NCI-H2029 treated with DMSO at 0.1 percent for 48 hours (cell line): Measurements from ENCODE around the gene EHMT1.
"Not testable (repeated sequence)": the region's sequence is repeated elsewhere in the genome, so short reads cannot be mapped to it uniquely, and the experiment has no call there.

ENCODE experiments used
- DNase-seq: peaks from one replicate; lab custom pipeline; 2025; lab: John Stamatoyannopoulos, UW

EHMT1 gene

DNA sequence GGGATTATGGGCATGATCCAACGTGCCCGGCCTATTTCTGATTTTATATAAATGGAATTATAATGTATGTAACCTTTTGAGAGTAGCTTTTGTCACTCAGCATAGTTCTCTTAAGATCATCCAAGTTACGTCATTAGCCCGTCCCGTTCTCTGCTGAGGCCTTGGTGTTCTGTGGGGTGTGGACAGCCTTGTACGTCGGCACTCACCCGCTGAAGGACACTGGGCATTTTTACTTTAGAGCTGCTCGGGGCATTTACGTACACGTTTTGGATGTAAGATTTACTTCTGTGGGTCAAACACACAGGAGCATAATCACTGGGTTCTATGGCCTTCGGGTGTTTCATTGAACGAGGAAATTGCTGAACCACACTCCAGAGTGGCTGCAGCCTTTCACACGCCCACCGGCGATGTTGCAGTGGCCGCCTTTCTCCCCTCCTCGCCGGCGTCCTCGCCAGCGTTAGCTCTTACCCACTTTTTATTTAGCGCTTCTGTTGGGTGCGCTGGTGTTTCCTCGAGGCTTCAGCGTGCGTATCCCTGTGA, 101.8 kb downstream of the EHMT1 start:
- DNase-seq = no peak

GRCh38 chr9:137721479-137721878, 102.7 kb downstream of the EHMT1 start:
- DNase-seq = no peak

DNA sequence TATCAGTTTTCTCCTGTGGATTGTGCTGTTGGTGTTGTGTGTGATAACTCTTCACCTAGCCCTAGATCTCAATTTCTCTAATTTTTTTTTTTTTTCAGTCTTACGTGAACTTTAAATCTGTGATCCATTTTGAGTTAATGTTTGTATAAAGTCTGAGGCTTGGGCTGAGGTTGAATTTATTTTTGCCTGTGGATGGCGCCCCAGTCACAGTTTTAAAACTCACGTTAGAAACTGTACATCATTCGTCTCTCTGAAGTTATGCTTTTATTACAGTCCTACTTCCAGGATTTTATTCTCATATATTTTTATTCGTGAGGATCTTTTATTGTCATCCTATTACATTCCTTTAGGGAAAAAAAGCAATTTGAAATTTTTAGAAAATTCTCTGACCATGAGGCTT, 103.1 kb downstream of the EHMT1 start:
- DNase-seq = no peak

DNA sequence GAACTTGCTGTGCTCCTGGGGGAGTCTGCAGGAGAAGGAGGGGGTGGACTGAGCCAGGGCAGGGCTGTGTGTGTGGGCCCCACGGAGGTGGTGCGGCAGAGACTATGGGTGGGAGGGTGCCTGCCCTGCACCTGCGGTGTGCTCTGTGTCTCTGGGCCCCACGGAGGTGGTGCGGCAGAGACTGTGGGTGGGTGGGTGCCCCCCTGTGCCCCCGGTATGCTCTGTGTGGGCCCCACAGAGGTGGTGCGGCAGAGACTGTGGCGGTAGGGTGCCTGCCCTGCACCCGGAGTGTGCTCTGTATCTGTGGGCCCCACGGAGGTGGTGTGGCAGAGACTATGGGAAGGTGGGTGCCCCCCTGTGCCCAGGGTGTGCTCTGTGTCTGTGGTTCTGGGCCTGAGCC, 103.7 kb downstream of the EHMT1 start:
- no peak for DNase-seq

DNA sequence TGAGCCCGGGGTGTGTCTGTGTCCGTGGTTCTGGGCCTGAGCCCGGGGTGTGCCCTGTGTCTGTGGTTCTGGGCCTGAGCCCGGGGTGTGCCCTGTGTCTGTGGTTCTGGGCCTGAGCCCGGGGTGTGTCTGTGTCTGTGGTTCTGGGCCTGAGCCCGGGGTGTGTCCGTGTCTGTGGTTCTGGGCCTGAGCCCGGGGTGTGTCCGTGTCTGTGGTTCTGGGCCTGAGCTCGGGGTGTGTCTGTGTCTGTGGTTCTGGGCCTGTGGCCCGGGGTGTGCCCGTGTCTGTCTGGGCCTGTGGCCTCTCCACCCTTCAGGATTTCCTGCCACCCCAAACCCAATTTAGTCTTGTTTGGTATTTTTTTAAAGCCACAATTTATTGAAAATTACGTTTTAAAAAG, 104.6 kb downstream of the EHMT1 start:
- DNase-seq = not testable (repeated sequence)

DNA sequence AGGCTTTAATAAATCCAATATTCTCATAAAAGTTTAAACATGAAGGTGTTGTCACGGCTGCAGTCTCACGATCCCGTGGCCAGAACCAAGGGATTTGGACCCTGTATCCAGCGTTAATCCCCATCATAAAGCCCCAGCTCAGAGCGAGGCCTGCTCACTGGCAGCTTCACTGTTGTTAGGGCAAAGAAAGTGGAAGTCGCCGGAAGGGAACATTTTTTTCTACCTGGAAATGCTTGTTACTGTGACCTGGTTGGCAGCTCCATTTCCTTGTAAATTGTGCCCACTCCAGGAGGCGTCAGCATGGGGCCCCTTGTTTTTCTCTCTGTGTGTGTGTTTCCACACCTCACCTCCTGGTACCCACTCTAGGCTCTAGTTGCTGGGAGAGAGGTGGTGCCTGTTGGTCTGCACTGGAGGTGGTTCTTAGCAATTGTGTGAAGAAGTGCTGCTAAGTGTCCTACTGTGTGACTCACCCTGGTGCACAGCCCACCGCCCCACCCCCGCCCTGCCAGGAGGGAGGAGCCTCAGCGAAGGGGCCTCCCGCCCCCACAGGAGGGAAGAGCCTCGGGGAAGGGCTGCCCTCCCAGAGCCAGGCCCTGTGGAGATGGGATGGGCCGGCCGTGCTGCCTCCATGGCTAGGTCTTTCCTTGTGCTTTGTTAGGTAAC, 105.1 kb downstream of the EHMT1 start:
- no peak for DNase-seq

- no peak for DNase-seq
These were observed 106.0 kb downstream of the EHMT1 start for GRCh38 chr9:137724818-137725240.

DNA sequence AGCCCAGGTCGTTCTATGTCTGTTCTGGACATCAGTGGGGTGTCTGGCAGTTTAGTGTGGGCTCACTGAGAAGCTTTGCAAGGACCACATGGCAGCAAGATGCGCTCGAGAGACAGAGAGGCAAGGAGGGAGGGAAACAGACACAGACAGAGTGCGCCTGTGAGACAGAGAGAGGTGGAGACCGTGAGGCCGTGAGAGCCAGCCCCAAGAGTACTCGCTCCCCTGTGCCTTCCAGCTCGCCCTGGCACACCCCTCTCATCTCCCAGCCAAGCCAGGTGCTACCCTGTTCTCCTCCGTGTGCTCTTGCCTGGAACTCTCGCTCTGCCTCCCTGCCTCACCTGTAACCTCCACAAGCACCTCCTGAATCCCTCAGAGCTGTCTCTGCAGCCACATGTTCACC, 106.8 kb downstream of the EHMT1 start:
- DNase-seq = no peak

GRCh38 chr9:137726336-137726735, 107.5 kb downstream of the EHMT1 start:
- not testable (repeated sequence) for DNase-seq

DNA sequence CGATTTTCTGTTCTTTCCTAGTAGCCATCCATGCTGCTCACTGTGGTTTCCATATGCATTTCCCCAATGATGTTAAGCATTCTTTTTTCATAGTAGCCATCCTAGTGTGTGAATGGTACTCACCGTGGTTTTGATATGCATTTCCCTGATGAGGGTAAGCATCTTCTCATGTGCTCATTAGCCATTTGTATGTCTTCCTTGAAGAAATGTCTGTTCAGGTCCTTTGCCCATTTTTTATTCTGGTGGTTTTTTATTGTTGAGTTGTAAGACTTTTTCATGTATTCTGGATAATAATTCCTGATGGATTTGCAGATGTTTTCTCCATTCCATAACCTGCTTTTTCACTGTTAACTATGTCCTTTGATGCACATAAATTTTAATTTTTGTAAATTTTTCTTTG, 108.0 kb downstream of the EHMT1 start:
- DNase-seq = no peak

- DNase-seq = no peak
These were observed 108.9 kb downstream of the EHMT1 start for GRCh38 chr9:137727716-137728115.

- no peak for DNase-seq
These were observed 109.9 kb downstream of the EHMT1 start for GRCh38 chr9:137728444-137729311.

- DNase-seq = no peak
These were observed 112.6 kb downstream of the EHMT1 start for GRCh38 chr9:137731216-137731946.

- no peak for DNase-seq
These were observed 113.4 kb downstream of the EHMT1 start for GRCh38 chr9:137731947-137732813.

GRCh38 chr9:137733429-137733828, 114.6 kb downstream of the EHMT1 start:
- no peak for DNase-seq

DNA sequence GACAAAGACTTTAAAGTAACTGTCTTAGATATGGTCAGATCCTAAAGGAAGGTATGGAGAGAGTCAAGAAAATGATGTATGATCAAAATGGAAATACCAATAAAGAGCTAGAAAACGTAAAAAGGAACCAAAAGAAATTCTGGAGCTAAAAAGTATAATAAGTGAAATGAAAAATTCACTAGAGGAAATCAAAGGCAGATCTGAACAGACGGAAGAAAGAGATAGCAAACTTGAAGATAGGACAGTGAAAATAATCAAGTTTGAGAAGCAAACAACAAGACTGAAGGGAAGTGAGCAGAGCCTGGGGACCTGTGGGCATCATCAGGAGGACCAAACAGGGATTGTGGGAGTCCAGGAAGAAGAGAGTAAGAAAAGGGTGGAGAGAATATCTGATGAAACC, 115.4 kb downstream of the EHMT1 start:
- DNase-seq = no peak

- DNase-seq = not testable (repeated sequence)
These were observed 119.4 kb downstream of the EHMT1 start for GRCh38 chr9:137738182-137738696.

DNA sequence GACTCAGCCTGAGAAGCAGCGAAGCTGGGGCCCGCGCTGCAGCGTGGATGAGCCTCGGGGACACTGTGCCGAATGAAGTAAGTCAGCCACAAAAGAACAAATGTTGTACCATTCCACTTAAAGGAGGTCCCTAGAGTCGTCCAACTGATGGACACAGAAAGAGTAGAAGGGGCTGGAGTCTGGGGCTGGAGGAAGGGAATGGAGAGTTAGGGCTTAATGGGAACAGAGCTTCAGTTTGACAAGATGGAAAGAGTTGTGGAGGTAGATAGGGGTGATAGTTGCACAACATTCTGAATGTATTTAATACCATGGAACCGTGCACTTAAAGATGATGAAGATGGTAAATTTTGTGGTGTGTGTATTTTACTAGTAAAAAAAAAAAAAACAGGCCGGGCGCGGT, 119.9 kb downstream of the EHMT1 start:
- no peak for DNase-seq

GRCh38 chr9:137739371-137740309, 120.8 kb downstream of the EHMT1 start:
- peak; percentile 4 for DNase-seq

DNA sequence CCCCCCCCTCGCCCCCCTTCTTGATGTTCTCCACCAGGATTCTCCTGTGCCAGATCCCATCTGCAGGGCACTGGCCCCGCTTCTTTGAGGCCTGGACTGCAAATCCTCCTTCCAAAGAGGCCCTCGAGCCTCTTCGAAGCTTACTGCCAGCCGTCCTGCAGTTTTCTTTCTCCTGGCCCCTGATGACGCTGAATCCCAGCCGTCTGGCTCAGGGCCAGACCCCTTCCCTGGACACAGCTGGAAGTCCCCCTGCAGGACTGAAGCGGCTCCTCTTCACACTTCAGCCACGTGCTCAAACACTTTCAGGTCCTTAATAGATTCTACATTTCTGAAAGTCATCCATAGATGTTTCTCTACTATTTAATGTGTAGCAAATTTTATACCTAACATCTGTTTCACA, 121.5 kb downstream of the EHMT1 start:
- peak; percentile 56 for DNase-seq
